Vagina (tissue), 2 donors: ENCODE data around the gene GATM.

ENCODE experiments used
- CTCF ChIP-seq, 3 experiments: fragments of 450-650 bp in 2 of 3; fragments of 200-600 bp in 1 of 3; sonication (generic) in 1 of 3; IDR thresholded peaks; one replicate each; pipeline ENCODE4 v1.5.1; 2017 to 2019; ENCODE audit warnings: antibody characterized with exemption in 3 of 3, mild to moderate bottlenecking in 2 of 3, moderate library complexity in 2 of 3
- POLR2A ChIP-seq, 2 donors: fragments of 450-650 bp; IDR thresholded peaks; one replicate each; pipeline ENCODE4 v1.6.1; 2017; ENCODE audit warnings: antibody characterized with exemption in 2 of 2, mild to moderate bottlenecking in 2 of 2, moderate library complexity in 2 of 2
- POLR2AphosphoS5 ChIP-seq, 2 donors: sonication (generic); formaldehyde crosslinking; IDR thresholded peaks; one replicate each; pipeline ENCODE4 v1.9.0; 2017; ENCODE audit warnings: antibody characterized with exemption in 2 of 2, mild to moderate bottlenecking in 2 of 2, low read depth in 1 of 2; ENCODE audit not compliant: insufficient read depth in 1 of 2

- TF ChIP-seq CTCF (IDR thresholded peaks at IDR 0.05) (no peak), POLR2A (IDR thresholded peaks at IDR 0.05) (no peak), POLR2AphosphoS5 (IDR thresholded peaks at IDR 0.05; ENCODE audit: insufficient read depth in 1 of 2, low read depth in 1 of 2) (no peak)
Measured at GRCh38 chr15:45362419-45362818, 15.9 kb downstream of the GATM start.
